MM.1S (cell line): ENCODE data around the gene STK17A.

Experiments used
- DNase-seq: peaks from one replicate; pipeline ENCODE4 v3.0.0-alpha.2; 2015
- H2AFZ ChIP-seq: fragments of 300-600 bp; sonication (generic); 2 replicates; pipeline ENCODE4 v1.6.0; 2016; ENCODE audit warnings: antibody characterized with exemption, low read length
- H3F3A ChIP-seq: fragments of 300-600 bp; sonication (generic); 2 replicates; pipeline ENCODE4 v1.6.1; 2016; ENCODE audit warnings: mild to moderate bottlenecking, antibody characterized with exemption, low read length, moderate library complexity, mixed read lengths; ENCODE audit not compliant: insufficient read depth
- H3K27ac ChIP-seq: fragments of 300-600 bp; sonication (generic); 2 replicates; pipeline ENCODE4 v1.5.1; 2016; ENCODE audit warnings: mild to moderate bottlenecking, low read length
- H3K27me3 ChIP-seq: fragments of 300-600 bp; sonication (generic); replicated peaks from 2 replicates; pipeline ENCODE4 v1.6.0; 2016; ENCODE audit warnings: low read length; ENCODE audit not compliant: insufficient read depth
- H3K36me3 ChIP-seq: fragments of 300-600 bp; sonication (generic); replicated peaks from 2 replicates; pipeline ENCODE4 v1.6.1; 2016; ENCODE audit warnings: mild to moderate bottlenecking, low read length, mixed read lengths; ENCODE audit not compliant: insufficient read depth
- H3K4me1 ChIP-seq: fragments of 300-600 bp; sonication (generic); 2 replicates; pipeline ENCODE4 v1.6.1; 2016; ENCODE audit warnings: low read length, mixed read lengths
- H3K4me2 ChIP-seq: fragments of 300-600 bp; sonication (generic); 2 replicates; pipeline ENCODE4 v1.6.0; 2016; ENCODE audit warnings: low read depth, low read length
- H3K4me3 ChIP-seq: fragments of 300-600 bp; sonication (generic); 2 replicates; pipeline ENCODE4 v1.5.1; 2016; ENCODE audit warnings: low read length, mixed read lengths
- H3K79me2 ChIP-seq: fragments of 300-600 bp; sonication (generic); 2 replicates; pipeline ENCODE4 v1.6.1; 2016; ENCODE audit warnings: mixed run types, low read length, mixed read lengths
- H3K9ac ChIP-seq: fragments of 300-600 bp; sonication (generic); 2 replicates; pipeline ENCODE4 v1.6.1; 2016; ENCODE audit warnings: low read length, mixed read lengths
- H3K9me2 ChIP-seq: fragments of 300-600 bp; sonication (generic); replicated peaks from 2 replicates; pipeline ENCODE4 v1.6.1; 2016; ENCODE audit warnings: mild to moderate bottlenecking, low read length, mixed read lengths; ENCODE audit not compliant: insufficient read depth
- H3K9me3 ChIP-seq: fragments of 300-600 bp; sonication (generic); replicated peaks from 2 replicates; pipeline ENCODE4 v1.6.1; 2016; ENCODE audit warnings: mild to moderate bottlenecking, low read length, mixed read lengths; ENCODE audit not compliant: insufficient read depth
- H4K20me1 ChIP-seq: fragments of 300-600 bp; sonication (generic); 2 replicates; pipeline ENCODE4 v1.6.1; 2016; ENCODE audit warnings: mild to moderate bottlenecking, low read length, moderate library complexity, mixed read lengths; ENCODE audit not compliant: insufficient read depth
- CTCF ChIP-seq: fragments of 300-600 bp; sonication (generic); IDR thresholded peaks from 2 replicates; pipeline ENCODE4 v1.5.1; 2016; ENCODE audit warnings: antibody characterized with exemption, low read length, mixed read lengths
- EZH2 ChIP-seq: fragments of 300-600 bp; sonication (generic); optimal IDR thresholded peaks from 2 replicates; pipeline ENCODE3; 2017; ENCODE audit warnings: low read depth, mild to moderate bottlenecking, antibody characterized with exemption, low read length, mixed read lengths
- EZH2phosphoT487 ChIP-seq: fragments of 300-600 bp; sonication (generic); IDR thresholded peaks from 2 replicates; pipeline ENCODE4 v1.6.1; 2018; ENCODE audit warnings: antibody characterized with exemption, low read length

The STK17A gene

DNA sequence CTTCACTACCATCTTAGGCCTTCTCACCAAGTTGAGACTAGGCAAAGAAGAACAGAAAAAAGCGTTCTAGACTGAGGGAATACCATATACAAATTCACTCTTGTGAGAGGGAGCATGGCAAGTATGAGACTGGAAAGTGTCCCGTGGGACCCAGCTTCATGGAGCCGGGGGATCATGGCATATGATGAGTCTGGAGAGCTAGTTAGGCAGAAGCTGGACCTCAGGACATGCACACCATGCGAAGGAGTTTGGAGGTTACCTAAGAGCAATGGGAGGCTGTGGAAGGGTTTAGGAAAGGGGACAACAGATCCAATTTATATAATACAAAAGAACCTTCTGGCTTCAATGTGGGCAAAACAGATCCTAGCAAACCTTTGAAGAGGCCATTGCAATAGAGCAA, 34.1 kb downstream of the STK17A start:
- H3K9me2 ChIP-seq = no peaks in the 10 kb centered on the region
- no peak overlapping the region for H2AFZ ChIP-seq
- no peak overlapping the region for H3K4me3 ChIP-seq
- H3K27ac ChIP-seq = no peak overlapping the region
- H3K27me3 ChIP-seq = no peaks in the 10 kb centered on the region
- TF ChIP-seq EZH2phosphoT487 = no peak
- no peak for TF ChIP-seq CTCF
- no peak for TF ChIP-seq EZH2
- H3K4me2 ChIP-seq = no peak overlapping the region
- H3F3A ChIP-seq = no peaks in the 10 kb centered on the region
- no peaks in the 10 kb centered on the region; the same call in 1 of the 2 replicates for H4K20me1 ChIP-seq
- H3K9me3 ChIP-seq = no peaks in the 10 kb centered on the region
- peaks cover 74% of the 10 kb centered on the region for H3K79me2 ChIP-seq
- DNase-seq = no peak
- no peaks in the 10 kb centered on the region for H3K4me1 ChIP-seq
- no peaks in the 10 kb centered on the region for H3K36me3 ChIP-seq
- no peak overlapping the region for H3K9ac ChIP-seq

GRCh38 chr7:43618073-43618472, 35.2 kb downstream of the STK17A start:
- no peak for TF ChIP-seq EZH2phosphoT487
- TF ChIP-seq EZH2 = no peak
- no peak for TF ChIP-seq CTCF
- H3K27me3 ChIP-seq = no peaks in the 10 kb centered on the region
- H3K79me2 ChIP-seq = peaks cover 71% of the 10 kb centered on the region
- H3K9me3 ChIP-seq = no peaks in the 10 kb centered on the region
- H2AFZ ChIP-seq = no peak overlapping the region
- no peaks in the 10 kb centered on the region for H3K9me2 ChIP-seq
- H4K20me1 ChIP-seq = no peaks in the 10 kb centered on the region; the same call in 1 of the 2 replicates
- no peak for DNase-seq
- no peaks in the 10 kb centered on the region for H3K4me1 ChIP-seq
- no peak overlapping the region for H3K4me2 ChIP-seq
- H3K9ac ChIP-seq = no peak overlapping the region
- H3K36me3 ChIP-seq = no peaks in the 10 kb centered on the region
- H3K27ac ChIP-seq = no peak overlapping the region
- no peaks in the 10 kb centered on the region for H3F3A ChIP-seq
- H3K4me3 ChIP-seq = no peak overlapping the region

GRCh38 chr7:43619213-43620012, 36.5 kb downstream of the STK17A start:
- Histone ChIP-seq H3K9ac (no peak overlapping the region), H3K4me1 (no peaks in the 10 kb centered on the region), H3K4me3 (no peak overlapping the region), H3F3A (no peaks in the 10 kb centered on the region), H2AFZ (no peak overlapping the region), H3K9me3 (no peaks in the 10 kb centered on the region), H4K20me1 (no peaks in the 10 kb centered on the region; the same call in 1 of the 2 replicates), H3K9me2 (no peaks in the 10 kb centered on the region), H3K27me3 (no peaks in the 10 kb centered on the region), H3K27ac (no peak overlapping the region), H3K79me2 (peaks cover 65% of the 10 kb centered on the region), H3K36me3 (peaks cover 3% of the 10 kb centered on the region), H3K4me2 (no peak overlapping the region)
- DNase-seq = no peak
- TF ChIP-seq CTCF (no peak), EZH2phosphoT487 (no peak), EZH2 (no peak)
